Neuronal stem cell (in vitro differentiated cells): Measurements from ENCODE around the gene TNS3.

Experiments
- DNase-seq: peaks from one replicate; pipeline ENCODE4 v3.0.0-alpha.2; 2013; ENCODE audit warnings: low spot score
- H2AFZ ChIP-seq: one replicate; pipeline ENCODE4 v1.6.1; 2013; ENCODE audit warnings: mild to moderate bottlenecking, low read length, inconsistent platforms
- H2AK5ac ChIP-seq: 2 replicates; pipeline ENCODE4 v1.6.1; 2013; ENCODE audit warnings: low read depth, mild to moderate bottlenecking, inconsistent platforms, low read length, moderate library complexity, mixed read lengths
- H2BK120ac ChIP-seq: 2 replicates; pipeline ENCODE4 v1.6.1; 2013; ENCODE audit warnings: low read depth, mild to moderate bottlenecking, inconsistent platforms, low read length, moderate library complexity, mixed read lengths
- H2BK12ac ChIP-seq: one replicate; pipeline ENCODE4 v1.6.1; 2013; ENCODE audit warnings: low read length, inconsistent platforms
- H2BK15ac ChIP-seq: 2 replicates; pipeline ENCODE4 v1.6.1; 2013; ENCODE audit warnings: mild to moderate bottlenecking, low read length, inconsistent platforms, mixed read lengths
- H2BK5ac ChIP-seq: one replicate; pipeline ENCODE4 v1.6.1; 2013; ENCODE audit warnings: inconsistent platforms, mild to moderate bottlenecking, low read length, moderate library complexity
- H3K14ac ChIP-seq: one replicate; pipeline ENCODE4 v1.6.1; 2013; ENCODE audit warnings: low read length, inconsistent platforms
- H3K18ac ChIP-seq: 2 replicates; pipeline ENCODE4 v1.6.1; 2013; ENCODE audit warnings: low read length, inconsistent platforms
- H3K23ac ChIP-seq: 2 replicates; pipeline ENCODE4 v1.6.1; 2013; ENCODE audit warnings: low read depth, mild to moderate bottlenecking, mixed read lengths, low read length, inconsistent platforms; ENCODE audit not compliant: poor library complexity
- H3K27ac ChIP-seq: replicated peaks from 3 replicates; pipeline ENCODE4 v1.5.1; 2013; ENCODE audit warnings: low read length, inconsistent platforms
- H3K27me3 ChIP-seq, 3 experiments: 2 replicates each; pipeline ENCODE4 v1.6.1; 2013; ENCODE audit warnings: low read length in 3 of 3, mild to moderate bottlenecking in 2 of 3, inconsistent platforms in 1 of 3, low read depth in 1 of 3, mixed read lengths in 1 of 3, moderate library complexity in 1 of 3; ENCODE audit not compliant: control insufficient read depth in 3 of 3, insufficient read depth in 3 of 3
- H3K36me3 ChIP-seq, 2 donors: replicated peaks in 1 of 2; 2 replicates each; pipeline ENCODE4 v1.6.1; 2013; ENCODE audit warnings: low read length in 2 of 2; ENCODE audit not compliant: control insufficient read depth in 2 of 2, insufficient read depth in 2 of 2
- H3K4ac ChIP-seq: 2 replicates; pipeline ENCODE4 v1.6.1; 2013; ENCODE audit warnings: inconsistent platforms, mild to moderate bottlenecking, low read length, moderate library complexity
- H3K4me1 ChIP-seq, 2 donors: 1 replicate in 1 of 2; 2 replicates in 1 of 2; pipeline ENCODE4 v1.6.1; 2013; ENCODE audit warnings: low read length in 2 of 2, low read depth in 1 of 2; ENCODE audit not compliant: control insufficient read depth in 2 of 2, insufficient read depth in 1 of 2
- H3K4me2 ChIP-seq: one replicate; pipeline ENCODE4 v1.6.1; 2013; ENCODE audit warnings: mild to moderate bottlenecking, low read length, inconsistent platforms; ENCODE audit not compliant: insufficient read depth, poor library complexity, severe bottlenecking
- H3K4me3 ChIP-seq, 2 donors: 2 replicates each; pipeline ENCODE4 v1.5.1; 2013; ENCODE audit warnings: low read length in 2 of 2, mild to moderate bottlenecking in 2 of 2, inconsistent platforms in 1 of 2, moderate library complexity in 1 of 2
- H3K79me1 ChIP-seq: one replicate; pipeline ENCODE4 v1.6.1; 2013; ENCODE audit warnings: low read depth, mild to moderate bottlenecking, inconsistent platforms, low read length, moderate library complexity
- H3K9ac ChIP-seq: one replicate; pipeline ENCODE4 v1.6.1; 2013; ENCODE audit warnings: mild to moderate bottlenecking, low read depth, low read length, inconsistent platforms; ENCODE audit not compliant: poor library complexity
- H3K9me3 ChIP-seq, 2 donors: replicated peaks in 1 of 2; 2 replicates each; pipeline versions ENCODE3 to v1.6.1; 2013; ENCODE audit warnings: low read length in 2 of 2, mild to moderate bottlenecking in 2 of 2, inconsistent platforms in 1 of 2, low read depth in 1 of 2, mixed read lengths in 1 of 2, moderate library complexity in 1 of 2; ENCODE audit not compliant: control insufficient read depth in 2 of 2, insufficient read depth in 1 of 2
- H4K8ac ChIP-seq: one replicate; pipeline ENCODE4 v1.6.1; 2013; ENCODE audit warnings: low read depth, mild to moderate bottlenecking, inconsistent platforms, low read length, moderate library complexity
- H4K91ac ChIP-seq: one replicate; pipeline ENCODE4 v1.6.1; 2013; ENCODE audit warnings: low read length, low read depth, mild to moderate bottlenecking, inconsistent platforms; ENCODE audit not compliant: poor library complexity
- WGBS, 2 donors: extraction: QIAGEN DNeasy Blood & Tissue Kit; methylation state at CpG; one replicate each; pipeline ENCODE4 v1.1.7; 2013; ENCODE audit warnings: missing lambda C conversion rate in 2 of 2, mixed read lengths in 1 of 2; ENCODE audit not compliant: insufficient read length in 2 of 2, insufficient replicate concordance in 1 of 2; ENCODE audit errors: extremely low coverage in 2 of 2; 5-methylcytosine and 5-hydroxymethylcytosine counted together

Gene TNS3

DNA sequence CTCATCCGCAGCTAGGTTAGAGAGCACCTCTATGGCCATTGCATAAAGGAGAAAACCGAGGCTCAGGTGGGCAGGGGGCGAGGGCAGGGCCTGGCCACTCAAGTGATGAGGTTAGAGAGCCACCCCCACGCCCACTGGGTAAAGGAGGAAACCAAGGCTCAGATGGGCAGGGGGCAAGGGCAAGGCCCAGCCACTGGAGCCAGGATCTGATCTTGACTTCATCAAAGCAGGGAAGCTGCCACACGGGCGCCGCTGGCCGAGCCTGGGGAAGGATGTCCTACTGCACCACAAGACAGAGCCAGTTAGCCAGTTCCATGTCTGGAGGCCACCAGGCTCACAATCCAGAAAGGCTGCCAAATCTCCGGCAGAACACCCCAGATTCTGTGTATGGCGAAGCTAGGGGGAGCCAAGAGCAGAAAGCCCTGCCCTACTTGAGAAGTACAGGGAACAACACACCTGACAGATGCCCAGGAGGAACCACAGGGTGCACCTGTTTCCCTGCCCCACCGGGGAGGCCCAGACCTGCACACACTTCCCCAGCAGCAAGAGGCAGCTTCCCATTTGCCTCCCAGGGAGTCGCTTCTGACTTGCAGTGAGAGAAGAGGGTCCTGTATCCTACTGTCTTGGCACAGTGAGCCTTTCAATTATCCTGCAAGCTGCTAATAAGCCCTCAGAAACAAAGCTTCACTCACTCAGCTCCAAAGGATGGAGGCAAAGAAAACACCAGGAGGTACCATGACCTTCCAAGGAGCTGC, 101.9 kb downstream of the TNS3 start:
- peak overlapping the region; percentile 18 for H3K9ac ChIP-seq
- no peak overlapping the region for H3K14ac ChIP-seq
- peak overlapping the region; percentile 87 for H2BK15ac ChIP-seq
- no peak overlapping the region for H2BK120ac ChIP-seq
- H4K91ac ChIP-seq: no peak overlapping the region
- H3K9me3 ChIP-seq: peaks cover 2 to 7% of the 10 kb centered on the region in 2 donors
- H3K27me3 ChIP-seq: no peaks in the 10 kb centered on the region
- no CpG with 5 or more reads among the region's 12 CpGs for WGBS, 2 donors
- H2AK5ac ChIP-seq: peak overlapping the region; percentile 90
- peak overlapping the region; percentile 82 for H3K18ac ChIP-seq
- H3K4me2 ChIP-seq: no peak overlapping the region
- no peak overlapping the region for H4K8ac ChIP-seq
- peak overlapping the region; percentile 38 for H3K27ac ChIP-seq
- peak overlapping the region; percentile 43 for H2BK12ac ChIP-seq
- no peak overlapping the region for H2BK5ac ChIP-seq
- H2AFZ ChIP-seq: no peak overlapping the region
- no peak overlapping the region for H3K4me3 ChIP-seq
- H3K36me3 ChIP-seq: peaks cover 0 to 3% of the 10 kb centered on the region in 2 donors
- no peak overlapping the region for H3K4ac ChIP-seq
- peaks cover 25% of the 10 kb centered on the region for H3K79me1 ChIP-seq
- no peak overlapping the region for H3K23ac ChIP-seq
- H3K4me1 ChIP-seq: peaks cover 20 to 48% of the 10 kb centered on the region in 2 donors
- no peak for DNase-seq

DNA sequence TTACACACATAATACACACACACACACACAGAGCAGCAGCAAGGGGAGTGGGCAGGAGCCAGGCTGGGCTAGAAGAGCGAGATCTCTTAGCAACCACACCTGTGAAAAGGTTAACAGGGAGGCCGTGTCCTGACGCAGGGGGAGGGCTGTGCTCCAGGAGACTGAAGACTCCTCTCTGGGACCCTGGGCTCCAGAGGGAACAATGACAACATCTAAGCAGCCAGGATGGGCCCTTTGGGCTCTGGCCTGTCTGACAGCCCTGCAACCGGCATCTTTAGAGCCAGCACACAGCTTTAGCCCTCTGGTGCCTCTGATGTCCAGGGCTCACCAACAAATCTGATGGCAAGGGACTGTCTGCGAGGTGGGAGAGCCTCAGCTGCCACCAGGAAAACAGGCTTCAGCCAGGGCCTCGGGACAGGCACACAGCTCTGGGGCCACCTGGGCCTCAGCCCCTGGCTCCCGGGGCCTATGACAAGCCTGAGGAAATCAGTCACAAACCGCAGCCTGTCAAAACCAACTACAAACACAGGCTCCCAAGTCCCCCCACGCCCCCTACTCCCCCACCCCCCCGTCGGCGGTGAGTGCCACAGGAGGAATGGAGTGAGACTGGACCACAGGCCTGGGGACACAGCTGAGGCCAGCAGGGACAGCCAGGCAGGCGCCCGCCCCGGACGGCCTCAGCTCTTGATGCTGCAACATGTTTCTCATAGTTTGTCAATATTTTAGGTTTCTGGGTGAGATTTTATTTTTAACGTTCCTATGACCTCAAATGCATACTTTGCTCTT, 102.8 kb downstream of the TNS3 start:
- DNase-seq: no peak
- Histone ChIP-seq H3K27ac (no peak overlapping the region), H2BK12ac (no peak overlapping the region)

DNA sequence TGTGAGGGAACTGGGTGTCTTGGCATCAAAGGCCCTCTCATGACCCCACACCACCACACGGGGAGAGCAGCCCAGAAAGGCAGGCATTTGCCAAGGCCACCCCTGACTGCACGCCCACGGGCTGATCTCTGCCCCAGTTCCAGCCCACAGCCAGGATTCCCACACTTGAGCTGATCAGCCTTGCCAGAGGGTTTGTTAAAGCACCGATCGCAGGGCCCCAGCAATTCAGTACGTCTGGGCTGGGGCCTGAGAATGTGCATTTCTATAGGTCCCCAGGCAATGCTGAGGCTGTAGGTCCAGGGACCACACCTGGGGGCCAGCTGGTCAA, 103.9 kb downstream of the TNS3 start:
- Histone ChIP-seq H3K18ac (peak overlapping the region; percentile 50), H3K36me3 (peaks cover 0 to 4% of the 10 kb centered on the region in 2 donors), H3K79me1 (peaks cover 30% of the 10 kb centered on the region), H4K91ac (no peak overlapping the region), H2BK15ac (peak overlapping the region; percentile 25), H3K4me2 (no peak overlapping the region), H3K14ac (no peak overlapping the region), H3K23ac (no peak overlapping the region), H3K4me1 (peaks cover 20 to 49% of the 10 kb centered on the region in 2 donors), H2AFZ (no peak overlapping the region), H2BK120ac (no peak overlapping the region), H2BK5ac (no peak overlapping the region), H3K4me3 (no peak overlapping the region), H3K27ac (no peak overlapping the region), H3K9me3 (peaks cover 0 to 8% of the 10 kb centered on the region in 2 donors), H3K9ac (no peak overlapping the region), H2BK12ac (no peak overlapping the region), H4K8ac (no peak overlapping the region), H3K4ac (no peak overlapping the region), H3K27me3 (no peaks in the 10 kb centered on the region), H2AK5ac (peak overlapping the region; percentile 20)
- no peak for DNase-seq
- no CpG with 5 or more reads among the region's 6 CpGs for WGBS, 2 donors

More for the DNA sequence above, 102.8 kb downstream of the TNS3 start:
- H3K79me1 ChIP-seq: peaks cover 27% of the 10 kb centered on the region
- H3K23ac ChIP-seq: no peak overlapping the region
- peak overlapping the region; percentile 87 for H2BK15ac ChIP-seq
- no peak overlapping the region for H4K91ac ChIP-seq
- H2AFZ ChIP-seq: no peak overlapping the region
- no peak overlapping the region for H3K4me2 ChIP-seq
- H2AK5ac ChIP-seq: peak overlapping the region; percentile 8
- H3K9me3 ChIP-seq: peaks cover 0 to 8% of the 10 kb centered on the region in 2 donors
- no peak overlapping the region for H3K4ac ChIP-seq
- no peak overlapping the region for H3K14ac ChIP-seq
- H3K4me3 ChIP-seq: no peak overlapping the region
- no peak overlapping the region for H4K8ac ChIP-seq
- H3K9ac ChIP-seq: no peak overlapping the region
- H3K36me3 ChIP-seq: peaks cover 0 to 4% of the 10 kb centered on the region in 2 donors
- H2BK5ac ChIP-seq: no peak overlapping the region
- no peaks in the 10 kb centered on the region for H3K27me3 ChIP-seq
- H2BK120ac ChIP-seq: no peak overlapping the region
- H3K4me1 ChIP-seq: peaks cover 20 to 53% of the 10 kb centered on the region in 2 donors
- no CpG with 5 or more reads among the region's 17 CpGs for WGBS, 2 donors
- peak overlapping the region; percentile 84 for H3K18ac ChIP-seq
